Measurements from ENCODE around the gene TFB1M.

DNA sequence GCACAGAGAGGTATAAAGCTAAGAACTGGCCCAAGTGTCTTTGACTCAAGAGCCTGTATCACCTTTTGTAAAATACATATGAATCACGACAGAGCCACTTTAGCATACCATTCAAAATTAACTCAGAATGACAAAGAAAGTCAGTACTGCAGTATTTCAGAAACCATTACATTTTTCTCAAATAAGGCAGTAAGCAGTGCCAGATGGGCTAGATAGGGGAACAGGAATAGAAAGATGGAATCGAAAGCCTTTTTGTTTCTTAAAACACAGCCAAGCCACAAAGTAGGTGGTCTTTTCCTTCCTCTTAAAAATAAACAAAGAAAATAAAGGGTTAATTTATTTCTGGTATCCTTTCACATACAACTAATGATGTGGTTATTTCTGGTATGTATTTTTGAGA lies 40.2 kb downstream of the TFB1M start:
- TF ChIP-seq RARB (CRISPR knock-in tag; IDR thresholded peaks at IDR 0.05) (no peak), ZFP30 (CRISPR knock-in tag; IDR thresholded peaks at IDR 0.05) (no peak), ZNF70 (CRISPR knock-in tag; IDR thresholded peaks at IDR 0.05) (no peak), ESRRG (CRISPR knock-in tag; IDR thresholded peaks at IDR 0.05) (no peak), TCF4 (CRISPR knock-in tag; IDR thresholded peaks at IDR 0.05; ENCODE audit: borderline replicate concordance) (no peak)
- TF ChIP-seq, protein P1, sequence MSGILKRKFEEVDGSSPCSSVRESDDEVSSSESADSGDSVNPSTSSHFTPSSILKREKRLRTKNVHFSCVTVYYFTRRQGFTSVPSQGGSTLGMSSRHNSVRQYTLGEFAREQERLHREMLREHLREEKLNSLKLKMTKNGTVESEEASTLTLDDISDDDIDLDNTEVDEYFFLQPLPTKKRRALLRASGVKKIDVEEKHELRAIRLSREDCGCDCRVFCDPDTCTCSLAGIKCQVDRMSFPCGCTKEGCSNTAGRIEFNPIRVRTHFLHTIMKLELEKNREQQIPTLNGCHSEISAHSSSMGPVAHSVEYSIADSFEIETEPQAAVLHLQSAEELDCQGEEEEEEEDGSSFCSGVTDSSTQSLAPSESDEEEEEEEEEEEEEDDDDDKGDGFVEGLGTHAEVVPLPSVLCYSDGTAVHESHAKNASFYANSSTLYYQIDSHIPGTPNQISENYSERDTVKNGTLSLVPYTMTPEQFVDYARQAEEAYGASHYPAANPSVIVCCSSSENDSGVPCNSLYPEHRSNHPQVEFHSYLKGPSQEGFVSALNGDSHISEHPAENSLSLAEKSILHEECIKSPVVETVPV (CRISPR knock-in tag; IDR thresholded peaks at IDR 0.05), result no peak
- TF ChIP-seq, protein P2, sequence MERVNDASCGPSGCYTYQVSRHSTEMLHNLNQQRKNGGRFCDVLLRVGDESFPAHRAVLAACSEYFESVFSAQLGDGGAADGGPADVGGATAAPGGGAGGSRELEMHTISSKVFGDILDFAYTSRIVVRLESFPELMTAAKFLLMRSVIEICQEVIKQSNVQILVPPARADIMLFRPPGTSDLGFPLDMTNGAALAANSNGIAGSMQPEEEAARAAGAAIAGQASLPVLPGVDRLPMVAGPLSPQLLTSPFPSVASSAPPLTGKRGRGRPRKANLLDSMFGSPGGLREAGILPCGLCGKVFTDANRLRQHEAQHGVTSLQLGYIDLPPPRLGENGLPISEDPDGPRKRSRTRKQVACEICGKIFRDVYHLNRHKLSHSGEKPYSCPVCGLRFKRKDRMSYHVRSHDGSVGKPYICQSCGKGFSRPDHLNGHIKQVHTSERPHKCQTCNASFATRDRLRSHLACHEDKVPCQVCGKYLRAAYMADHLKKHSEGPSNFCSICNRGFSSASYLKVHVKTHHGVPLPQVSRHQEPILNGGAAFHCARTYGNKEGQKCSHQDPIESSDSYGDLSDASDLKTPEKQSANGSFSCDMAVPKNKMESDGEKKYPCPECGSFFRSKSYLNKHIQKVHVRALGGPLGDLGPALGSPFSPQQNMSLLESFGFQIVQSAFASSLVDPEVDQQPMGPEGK (CRISPR knock-in tag; IDR thresholded peaks at IDR 0.05; ENCODE audit: borderline replicate concordance), result no peak
- TF ChIP-seq, protein P3, sequence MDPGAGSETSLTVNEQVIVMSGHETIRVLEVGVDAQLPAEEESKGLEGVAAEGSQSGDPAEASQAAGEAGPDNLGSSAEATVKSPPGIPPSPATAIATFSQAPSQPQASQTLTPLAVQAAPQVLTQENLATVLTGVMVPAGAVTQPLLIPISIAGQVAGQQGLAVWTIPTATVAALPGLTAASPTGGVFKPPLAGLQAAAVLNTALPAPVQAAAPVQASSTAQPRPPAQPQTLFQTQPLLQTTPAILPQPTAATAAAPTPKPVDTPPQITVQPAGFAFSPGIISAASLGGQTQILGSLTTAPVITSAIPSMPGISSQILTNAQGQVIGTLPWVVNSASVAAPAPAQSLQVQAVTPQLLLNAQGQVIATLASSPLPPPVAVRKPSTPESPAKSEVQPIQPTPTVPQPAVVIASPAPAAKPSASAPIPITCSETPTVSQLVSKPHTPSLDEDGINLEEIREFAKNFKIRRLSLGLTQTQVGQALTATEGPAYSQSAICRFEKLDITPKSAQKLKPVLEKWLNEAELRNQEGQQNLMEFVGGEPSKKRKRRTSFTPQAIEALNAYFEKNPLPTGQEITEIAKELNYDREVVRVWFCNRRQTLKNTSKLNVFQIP (CRISPR knock-in tag; IDR thresholded peaks at IDR 0.05; ENCODE audit: borderline replicate concordance, low read depth), result no peak
- TF ChIP-seq, protein P4, sequence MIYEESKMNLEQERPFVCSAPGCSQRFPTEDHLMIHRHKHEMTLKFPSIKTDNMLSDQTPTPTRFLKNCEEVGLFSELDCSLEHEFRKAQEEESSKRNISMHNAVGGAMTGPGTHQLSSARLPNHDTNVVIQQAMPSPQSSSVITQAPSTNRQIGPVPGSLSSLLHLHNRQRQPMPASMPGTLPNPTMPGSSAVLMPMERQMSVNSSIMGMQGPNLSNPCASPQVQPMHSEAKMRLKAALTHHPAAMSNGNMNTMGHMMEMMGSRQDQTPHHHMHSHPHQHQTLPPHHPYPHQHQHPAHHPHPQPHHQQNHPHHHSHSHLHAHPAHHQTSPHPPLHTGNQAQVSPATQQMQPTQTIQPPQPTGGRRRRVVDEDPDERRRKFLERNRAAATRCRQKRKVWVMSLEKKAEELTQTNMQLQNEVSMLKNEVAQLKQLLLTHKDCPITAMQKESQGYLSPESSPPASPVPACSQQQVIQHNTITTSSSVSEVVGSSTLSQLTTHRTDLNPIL (CRISPR knock-in tag; IDR thresholded peaks at IDR 0.05; ENCODE audit: low read depth), result no peak
